Measurements from ENCODE around the gene F2RL3.
"Not testable (repeated sequence)": the region's sequence is repeated elsewhere in the genome, so short reads cannot be mapped to it uniquely, and the experiment has no call there.

The F2RL3 gene

DNA sequence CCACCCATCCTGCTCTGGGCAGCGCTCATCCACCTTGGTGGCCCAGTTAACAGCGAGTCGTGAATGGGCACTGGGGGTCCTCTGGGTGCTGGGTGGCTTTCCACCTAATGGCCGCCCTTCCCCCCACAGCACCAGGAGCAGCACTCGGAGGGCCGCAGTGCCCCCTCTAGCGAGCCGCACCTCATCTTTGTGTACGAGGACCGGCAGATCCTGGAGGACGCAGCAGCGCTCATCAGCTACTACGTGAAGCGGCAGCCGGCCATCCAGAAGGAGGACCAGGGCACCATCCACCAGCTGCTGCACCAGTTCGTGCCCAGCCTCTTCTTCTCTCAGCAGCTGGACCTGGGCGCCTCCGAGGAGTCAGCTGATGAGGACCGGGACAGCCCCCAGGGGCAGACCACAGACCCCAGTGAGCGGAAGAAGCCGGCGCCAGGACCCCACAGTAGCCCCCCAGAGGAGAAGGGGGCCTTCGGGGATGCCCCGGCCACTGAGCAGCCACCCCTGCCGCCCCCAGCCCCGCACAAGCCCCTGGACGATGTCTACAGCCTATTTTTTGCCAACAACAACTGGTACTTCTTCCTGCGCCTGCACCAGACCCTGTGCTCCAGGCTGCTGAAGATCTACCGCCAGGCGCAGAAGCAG lies 19.3 kb upstream of the F2RL3 start:
- Histone ChIP-seq H3K27ac (no peak overlapping the region), H3K9me3 (ENCODE audit: severe bottlenecking) (peaks cover 2% of the 10 kb centered on the region), H3K36me3 (peaks cover 78% of the 10 kb centered on the region), H3K4me3 (ENCODE audit: low read depth, low read length) (no peak overlapping the region), H3K27me3 (ENCODE audit: insufficient read depth, low read depth, severe bottlenecking) (no peaks in the 10 kb centered on the region)
- DNase-seq, result no peak
- TF ChIP-seq, protein P1, sequence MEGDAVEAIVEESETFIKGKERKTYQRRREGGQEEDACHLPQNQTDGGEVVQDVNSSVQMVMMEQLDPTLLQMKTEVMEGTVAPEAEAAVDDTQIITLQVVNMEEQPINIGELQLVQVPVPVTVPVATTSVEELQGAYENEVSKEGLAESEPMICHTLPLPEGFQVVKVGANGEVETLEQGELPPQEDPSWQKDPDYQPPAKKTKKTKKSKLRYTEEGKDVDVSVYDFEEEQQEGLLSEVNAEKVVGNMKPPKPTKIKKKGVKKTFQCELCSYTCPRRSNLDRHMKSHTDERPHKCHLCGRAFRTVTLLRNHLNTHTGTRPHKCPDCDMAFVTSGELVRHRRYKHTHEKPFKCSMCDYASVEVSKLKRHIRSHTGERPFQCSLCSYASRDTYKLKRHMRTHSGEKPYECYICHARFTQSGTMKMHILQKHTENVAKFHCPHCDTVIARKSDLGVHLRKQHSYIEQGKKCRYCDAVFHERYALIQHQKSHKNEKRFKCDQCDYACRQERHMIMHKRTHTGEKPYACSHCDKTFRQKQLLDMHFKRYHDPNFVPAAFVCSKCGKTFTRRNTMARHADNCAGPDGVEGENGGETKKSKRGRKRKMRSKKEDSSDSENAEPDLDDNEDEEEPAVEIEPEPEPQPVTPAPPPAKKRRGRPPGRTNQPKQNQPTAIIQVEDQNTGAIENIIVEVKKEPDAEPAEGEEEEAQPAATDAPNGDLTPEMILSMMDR (IDR thresholded peaks at IDR 0.05; ENCODE audit: low read depth, low read length), result no peak

DNA sequence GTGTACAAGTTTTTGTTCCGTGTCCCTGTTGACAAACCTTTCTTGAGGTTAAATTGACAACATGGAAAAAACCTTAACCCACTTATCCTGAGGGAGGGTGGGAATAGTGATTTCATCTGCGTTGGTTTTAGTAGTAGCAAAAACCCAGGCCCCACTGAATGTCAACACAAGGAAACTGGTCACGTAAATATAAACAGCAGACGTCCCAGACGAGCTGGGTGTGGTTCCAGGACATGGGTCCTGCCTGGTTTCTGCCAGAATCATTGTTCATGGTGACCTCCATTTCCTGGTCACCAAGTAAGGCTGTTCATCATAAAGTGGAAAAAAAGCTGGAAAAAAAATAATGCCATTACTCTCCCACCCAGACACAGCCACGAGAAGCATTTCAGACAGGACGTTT lies 16.9 kb upstream of the F2RL3 start:
- DNase-seq, result no peak
- H3K9me3 ChIP-seq (ENCODE audit: severe bottlenecking), result peaks cover 3% of the 10 kb centered on the region
- H3K4me3 ChIP-seq (ENCODE audit: low read depth, low read length), result no peak overlapping the region
- TF ChIP-seq, protein P1 (IDR thresholded peaks at IDR 0.05; ENCODE audit: low read depth, low read length), result no peak
- H3K27me3 ChIP-seq (ENCODE audit: insufficient read depth, low read depth, severe bottlenecking), result no peaks in the 10 kb centered on the region
- no peak overlapping the region for H3K27ac ChIP-seq
- peaks cover 71% of the 10 kb centered on the region for H3K36me3 ChIP-seq

DNA sequence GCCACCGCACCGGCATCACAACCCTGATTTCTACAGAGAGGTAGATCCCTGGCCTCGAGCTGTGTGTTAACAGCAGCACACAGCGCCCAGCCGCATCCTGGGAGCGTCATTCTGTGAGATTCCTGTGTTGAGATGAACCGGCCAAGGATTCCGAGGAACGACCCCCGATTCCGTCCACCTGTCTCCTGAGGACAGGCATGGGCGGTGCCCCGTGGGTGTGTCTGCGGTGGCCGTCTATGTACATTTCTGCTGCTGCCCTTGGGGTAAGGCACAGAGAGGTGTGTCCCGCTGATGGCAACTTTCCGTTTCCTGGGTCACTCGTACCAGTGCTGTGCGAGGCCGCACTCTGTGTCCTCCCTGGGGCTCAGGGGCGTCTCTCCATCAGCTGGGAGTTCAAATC lies 16.1 kb upstream of the F2RL3 start:
- Histone ChIP-seq H3K9me3 (ENCODE audit: severe bottlenecking) (peaks cover 3% of the 10 kb centered on the region), H3K27me3 (ENCODE audit: insufficient read depth, low read depth, severe bottlenecking) (no peaks in the 10 kb centered on the region), H3K36me3 (peaks cover 72% of the 10 kb centered on the region), H3K4me3 (ENCODE audit: low read depth, low read length) (no peak overlapping the region), H3K27ac (no peak overlapping the region)
- DNase-seq, result no peak
- TF ChIP-seq, protein P1 (IDR thresholded peaks at IDR 0.05; ENCODE audit: low read depth, low read length), result no peak

DNA sequence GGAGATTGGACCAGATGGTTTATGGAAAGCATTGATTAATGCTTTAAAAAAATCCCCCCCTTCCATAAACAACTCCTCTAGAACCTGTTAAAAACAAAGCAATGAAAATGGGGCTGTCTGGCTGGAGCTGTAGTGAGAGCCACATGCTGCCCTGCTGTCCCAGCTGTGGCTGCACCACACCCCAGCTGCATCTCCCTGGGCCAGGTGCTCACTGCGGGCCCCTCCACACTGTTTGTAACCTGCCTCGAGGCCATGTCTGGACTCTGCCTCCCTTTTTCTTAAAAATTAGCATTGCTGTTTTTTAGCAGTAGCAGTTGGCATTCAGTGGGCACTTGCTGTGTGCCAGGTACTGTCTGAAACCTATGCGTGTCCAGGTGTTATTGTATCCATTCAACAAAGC lies 15.2 kb upstream of the F2RL3 start:
- peaks cover 3% of the 10 kb centered on the region for H3K9me3 ChIP-seq (ENCODE audit: severe bottlenecking)
- H3K27me3 ChIP-seq (ENCODE audit: insufficient read depth, low read depth, severe bottlenecking), result no peaks in the 10 kb centered on the region
- H3K36me3 ChIP-seq, result peaks cover 74% of the 10 kb centered on the region
- no peak overlapping the region for H3K27ac ChIP-seq
- H3K4me3 ChIP-seq (ENCODE audit: low read depth, low read length), result no peak overlapping the region
- DNase-seq, result no peak
- TF ChIP-seq, protein P1 (IDR thresholded peaks at IDR 0.05; ENCODE audit: low read depth, low read length), result no peak

DNA sequence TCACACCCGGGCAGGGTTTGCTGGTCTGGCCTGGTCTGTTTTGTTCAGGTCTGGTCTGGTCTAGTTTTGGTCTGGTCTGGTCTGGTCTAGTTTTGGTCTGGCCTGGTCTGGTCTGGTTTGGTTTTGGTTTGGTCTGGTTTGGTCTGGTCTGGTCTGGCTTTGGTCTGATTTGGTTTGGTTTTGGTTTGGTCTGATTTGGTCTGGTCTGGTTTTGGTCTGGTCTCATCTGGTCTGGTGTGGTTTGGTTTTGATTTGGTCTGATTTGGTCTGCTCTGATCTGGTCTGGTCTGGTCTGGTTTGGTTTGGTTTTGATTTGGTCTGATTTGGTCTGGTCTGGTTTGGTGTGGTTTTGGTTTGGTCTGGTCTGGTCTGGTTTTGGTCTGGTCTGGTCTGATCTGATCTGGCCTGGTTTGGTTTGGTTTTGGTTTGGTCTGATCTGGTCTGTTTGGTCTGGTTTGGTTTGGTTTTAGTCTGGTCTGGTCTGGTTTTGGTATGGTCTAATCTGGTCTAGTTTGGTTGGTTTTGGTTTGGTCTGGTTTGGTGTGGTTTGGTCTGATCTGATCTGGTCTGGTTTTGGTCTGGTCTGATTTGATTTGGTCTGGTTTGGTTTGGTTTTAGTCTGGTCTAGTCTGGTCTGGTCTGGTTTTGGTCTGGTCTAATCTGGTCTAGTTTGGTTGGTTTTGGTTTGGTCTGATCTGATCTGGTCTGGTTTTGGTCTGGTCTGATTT lies 14.4 kb upstream of the F2RL3 start:
- Histone ChIP-seq H3K9me3 (ENCODE audit: severe bottlenecking) (peaks cover 3% of the 10 kb centered on the region), H3K4me3 (ENCODE audit: low read depth, low read length) (no peak overlapping the region), H3K36me3 (peaks cover 80% of the 10 kb centered on the region), H3K27ac (no peak overlapping the region), H3K27me3 (ENCODE audit: insufficient read depth, low read depth, severe bottlenecking) (no peaks in the 10 kb centered on the region)
- TF ChIP-seq, protein P1 (IDR thresholded peaks at IDR 0.05; ENCODE audit: low read depth, low read length), result no peak
- no peak for DNase-seq

DNA sequence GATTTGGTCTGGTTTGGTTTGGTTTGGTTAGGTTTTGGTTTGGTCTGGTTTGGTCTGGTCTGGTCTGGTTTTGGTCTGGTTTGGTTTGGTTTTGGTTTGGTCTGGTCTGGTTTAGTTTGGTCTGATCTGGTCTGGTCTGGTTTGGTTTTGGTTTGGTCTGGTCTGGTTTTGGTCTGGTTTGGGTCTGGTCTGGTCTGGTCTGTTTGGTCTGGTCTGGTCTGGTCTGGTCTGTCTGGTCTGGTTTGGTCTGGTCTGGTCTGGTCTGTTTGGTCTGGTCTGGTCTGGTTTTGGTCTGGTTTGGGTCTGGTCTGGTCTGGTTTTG lies 13.9 kb upstream of the F2RL3 start:
- H3K9me3 ChIP-seq (ENCODE audit: severe bottlenecking); H3K27me3 ChIP-seq (ENCODE audit: insufficient read depth, low read depth, severe bottlenecking); H3K27ac ChIP-seq; H3K4me3 ChIP-seq (ENCODE audit: low read depth, low read length); DNase-seq: not testable (repeated sequence)
- peaks cover 80% of the 10 kb centered on the region for H3K36me3 ChIP-seq
